DMS53 (cell line): Measurements from ENCODE around the gene FARS2.
A peak's percentile ranks its signal among the peaks of the same experiment; 100 is the strongest.

ENCODE experiments used
- DNase-seq: peaks from one replicate; lab custom pipeline; 2025; lab: John Stamatoyannopoulos, UW

The FARS2 gene

GRCh38 chr6:5249451-5250122, 11.7 kb upstream of the FARS2 start:
- DNase-seq: no peak

DNA sequence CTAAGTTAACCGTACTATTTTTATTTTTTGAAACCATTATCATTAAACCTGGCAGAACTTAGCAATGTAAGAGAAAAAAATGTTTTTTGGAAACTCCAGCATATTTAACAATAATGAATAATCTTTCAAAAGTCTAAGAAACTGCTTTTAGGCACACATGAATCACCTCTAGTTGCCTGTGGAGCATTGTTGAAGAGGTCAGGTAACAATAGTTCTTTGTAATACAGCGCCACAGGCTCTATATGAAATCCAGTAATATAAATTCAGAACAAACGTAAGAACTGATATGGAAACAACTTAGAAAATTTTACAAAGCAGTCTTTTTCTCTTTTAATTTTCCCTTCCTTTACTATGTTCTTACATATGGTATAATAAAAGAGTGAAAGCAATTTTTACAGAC, 10.9 kb upstream of the FARS2 start:
- DNase-seq: no peak

DNA sequence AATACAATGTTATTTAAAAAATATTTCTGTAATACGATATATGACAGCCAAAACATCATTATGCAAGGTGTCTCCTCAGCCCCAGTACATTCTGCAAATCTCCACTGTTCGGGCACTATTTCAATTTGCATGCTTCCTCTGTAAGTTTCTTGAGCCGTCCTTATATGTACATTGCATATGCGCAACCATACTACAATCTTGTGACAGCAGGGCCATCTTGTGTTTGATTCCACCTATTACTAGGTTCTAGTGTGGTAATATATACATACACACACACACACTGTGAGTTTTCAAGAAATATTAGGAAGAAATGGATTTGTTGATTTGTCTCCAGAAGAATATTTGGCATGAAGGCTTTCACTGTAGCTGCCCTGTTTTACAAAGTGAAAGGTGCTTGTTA, 10.4 kb upstream of the FARS2 start:
- no peak for DNase-seq

GRCh38 chr6:5256952-5257351, 4.4 kb upstream of the FARS2 start:
- DNase-seq: no peak

DNA sequence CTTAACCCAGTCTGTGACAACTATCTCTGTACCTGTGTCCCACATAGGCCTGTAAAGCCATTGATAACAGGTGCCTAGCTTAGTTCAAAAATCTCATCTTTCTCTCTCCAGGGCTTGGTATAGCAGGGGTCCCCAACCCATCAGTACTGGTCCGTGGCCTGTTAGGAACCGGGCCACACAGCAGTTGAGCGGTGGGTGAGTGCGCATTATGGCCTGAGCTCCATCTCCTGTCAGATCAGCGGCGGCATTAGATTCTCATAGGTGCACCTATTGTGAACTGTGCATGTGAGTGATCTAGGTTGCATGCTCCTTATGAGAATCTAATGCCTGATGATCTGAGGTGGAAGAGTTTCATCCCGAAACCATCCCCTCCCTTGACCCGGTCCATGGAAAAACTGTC, 3.9 kb upstream of the FARS2 start:
- no peak for DNase-seq

DNA sequence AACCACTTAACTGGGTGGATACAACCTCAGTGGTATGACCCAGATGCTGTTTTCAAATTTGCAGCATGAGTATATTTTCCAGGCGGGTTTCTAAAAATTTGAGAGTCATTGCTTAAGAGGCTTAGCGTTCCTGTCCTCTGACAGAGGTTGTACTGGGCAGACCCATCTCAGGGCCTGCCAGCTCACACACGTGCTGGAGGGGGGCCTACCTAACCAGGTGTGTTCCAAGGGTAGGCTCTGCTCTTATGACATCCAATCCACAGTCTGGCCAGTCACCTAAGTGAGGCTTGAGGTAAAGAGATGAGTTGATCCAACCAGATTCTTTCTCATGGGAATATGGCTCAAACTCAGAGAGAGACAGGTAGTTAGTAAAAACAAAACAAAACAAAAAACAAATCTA, 1.9 kb upstream of the FARS2 start:
- no peak for DNase-seq

DNA sequence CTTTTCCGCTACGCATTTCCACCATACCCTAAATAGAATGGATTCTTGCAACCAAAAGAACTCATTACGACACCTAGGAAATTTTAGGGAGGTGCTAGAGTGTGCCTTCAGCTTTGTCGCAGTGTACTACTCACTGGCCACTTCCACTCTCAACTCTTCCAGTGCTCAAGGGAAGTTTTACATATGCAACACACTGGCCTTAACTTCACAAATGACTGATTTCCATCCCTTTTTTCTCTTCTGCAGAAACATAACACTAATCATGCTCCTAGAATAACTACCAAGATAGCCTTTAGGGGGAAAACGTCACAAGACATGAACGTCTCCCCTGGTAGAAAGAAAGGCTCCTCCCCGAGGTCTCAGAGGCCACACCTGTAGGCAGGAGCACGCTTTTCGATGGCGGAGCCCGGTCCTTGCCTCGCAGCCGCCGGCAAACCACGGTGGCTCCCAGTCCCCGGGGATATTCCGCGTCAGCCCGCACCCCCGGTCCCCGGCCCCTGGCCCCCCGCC, 1.1 kb upstream of the FARS2 start:
- peak; percentile 82 for DNase-seq

DNA sequence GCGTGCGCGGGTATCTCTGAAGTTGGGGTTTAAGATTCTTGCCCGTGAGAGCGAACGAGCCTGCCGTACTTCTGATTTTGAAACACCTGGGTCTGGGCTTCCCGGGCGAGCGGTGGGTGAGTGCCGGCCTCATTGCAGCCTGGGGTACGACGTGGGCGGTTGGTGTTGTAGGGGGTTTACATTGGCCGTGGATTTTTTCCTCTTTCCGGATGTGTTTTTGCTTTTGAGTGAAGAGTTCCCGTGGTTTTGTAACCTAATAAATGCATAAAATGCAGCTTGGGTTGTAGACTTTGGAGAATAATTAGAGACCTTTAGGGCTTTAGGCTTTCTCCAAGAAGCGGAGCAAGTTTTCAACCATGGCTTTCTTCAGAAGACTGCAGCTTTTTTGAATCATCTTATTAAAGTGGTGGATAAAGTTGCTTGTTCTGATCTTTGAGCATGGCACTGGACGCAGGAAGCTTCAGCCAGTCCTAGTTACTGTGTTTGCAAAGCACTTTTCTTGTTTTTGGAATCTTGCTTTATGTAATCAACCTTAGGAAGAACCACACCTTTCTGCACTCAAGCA, 314 bp downstream of the FARS2 start:
- peak; percentile 55 for DNase-seq

DNA sequence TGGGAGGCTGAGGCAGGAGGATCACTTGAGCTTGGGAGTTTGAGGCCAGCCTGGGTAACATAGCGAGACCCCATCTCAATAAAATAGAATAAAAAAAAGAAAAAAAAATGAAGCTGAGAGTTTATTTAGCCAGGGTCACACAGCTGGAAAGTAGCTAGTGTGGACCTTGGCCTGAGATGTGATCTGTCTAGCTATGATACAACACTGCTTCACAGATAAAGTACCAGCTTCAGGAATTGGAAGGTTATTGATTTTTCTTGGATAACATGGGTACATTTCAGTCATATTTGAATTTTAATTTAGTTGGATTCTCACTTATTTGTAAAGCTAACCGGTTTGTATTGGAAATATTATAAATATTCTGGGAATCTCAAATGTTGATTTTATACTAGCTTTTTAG, 5.1 kb downstream of the FARS2 start:
- DNase-seq: no peak

GRCh38 chr6:5270093-5270680, 8.9 kb downstream of the FARS2 start:
- DNase-seq: no peak

GRCh38 chr6:5271926-5272325, 10.6 kb downstream of the FARS2 start:
- DNase-seq: no peak

DNA sequence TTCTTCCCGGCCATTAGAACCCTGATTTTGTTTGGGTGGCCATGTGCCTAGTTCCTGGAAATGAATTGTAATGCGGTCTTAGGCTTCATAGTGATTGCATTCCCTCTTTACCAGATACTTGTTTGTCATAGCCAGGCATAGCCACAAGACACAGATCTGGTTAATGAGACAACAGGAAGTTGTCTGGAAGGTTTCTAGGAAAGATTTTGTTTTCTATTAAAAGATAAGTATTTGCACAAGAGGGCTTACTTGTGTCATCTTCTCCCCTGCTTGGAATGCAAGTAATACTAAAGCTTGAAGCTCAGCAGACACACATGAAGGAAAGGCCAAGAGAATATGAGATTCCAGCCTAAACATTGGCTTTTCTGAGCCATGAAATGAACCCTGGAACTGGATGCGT, 12.9 kb downstream of the FARS2 start:
- no peak for DNase-seq

GRCh38 chr6:5275497-5275896, 14.2 kb downstream of the FARS2 start:
- no peak for DNase-seq

DNA sequence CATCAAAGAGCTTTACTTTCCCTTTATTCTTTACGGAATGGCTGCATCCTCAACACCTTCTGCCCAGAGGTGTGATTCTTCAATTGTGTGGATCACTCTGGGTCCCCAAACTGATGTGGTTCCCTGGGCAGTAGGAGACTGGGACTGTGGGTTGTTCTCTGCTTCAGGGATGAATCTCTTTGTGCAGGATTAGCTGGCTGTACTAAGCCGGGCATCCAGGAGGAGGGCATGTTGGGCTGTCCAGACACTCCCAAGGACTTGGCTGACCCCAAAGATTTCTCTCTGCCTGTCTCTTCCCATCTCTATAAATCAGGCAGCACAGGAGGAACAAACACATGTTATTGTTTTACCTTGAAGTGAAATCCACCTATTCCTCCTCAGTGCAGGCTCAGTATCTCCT, 15.3 kb downstream of the FARS2 start:
- no peak for DNase-seq

GRCh38 chr6:5277589-5277988, 16.3 kb downstream of the FARS2 start:
- DNase-seq: no peak

DNA sequence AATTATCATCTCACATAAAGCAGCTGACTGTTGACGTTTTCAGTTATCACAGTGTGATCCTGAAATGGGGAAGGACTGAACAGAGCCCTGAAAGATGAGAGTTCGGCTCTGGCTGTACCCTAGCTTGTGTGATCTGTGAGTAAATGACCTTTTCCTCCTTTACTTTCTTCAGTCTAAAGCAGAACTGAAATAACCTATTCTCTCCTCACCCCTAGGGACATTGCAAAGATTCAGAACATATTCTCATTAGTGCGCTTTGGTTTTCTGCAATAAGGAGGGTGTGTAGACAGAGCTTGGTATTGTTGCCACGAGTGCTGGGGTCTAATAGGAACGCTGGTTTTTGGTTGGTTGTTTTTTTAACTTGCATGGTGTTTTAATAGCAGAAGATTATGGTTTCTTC, 16.7 kb downstream of the FARS2 start:
- DNase-seq: no peak

DNA sequence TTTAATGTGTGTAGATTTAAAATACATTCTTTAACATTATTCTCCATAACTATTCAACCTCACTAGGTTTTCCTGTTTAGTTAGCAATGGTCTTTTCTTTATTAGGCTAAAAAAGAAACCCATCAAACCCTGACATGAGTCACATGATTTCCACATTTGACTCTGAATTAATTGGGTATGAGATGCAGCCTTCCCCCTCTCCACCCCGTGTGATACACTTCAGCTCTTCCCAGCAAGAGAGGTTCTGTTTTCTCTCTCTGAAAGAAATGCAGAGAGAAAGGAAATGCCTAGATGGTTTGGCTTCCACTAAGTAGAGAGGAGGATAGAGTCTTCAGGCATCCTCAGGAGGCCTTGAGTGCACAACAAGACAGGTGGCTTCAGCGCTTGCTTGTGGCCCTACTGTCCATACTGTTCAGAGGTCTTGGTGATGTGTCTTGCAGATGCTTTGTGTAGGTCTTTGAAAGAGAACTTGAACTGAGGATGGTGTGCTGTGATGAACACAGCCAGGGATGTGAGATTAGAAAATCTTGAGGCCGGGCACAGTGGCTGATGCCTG, 17.3 kb downstream of the FARS2 start:
- no peak for DNase-seq

DNA sequence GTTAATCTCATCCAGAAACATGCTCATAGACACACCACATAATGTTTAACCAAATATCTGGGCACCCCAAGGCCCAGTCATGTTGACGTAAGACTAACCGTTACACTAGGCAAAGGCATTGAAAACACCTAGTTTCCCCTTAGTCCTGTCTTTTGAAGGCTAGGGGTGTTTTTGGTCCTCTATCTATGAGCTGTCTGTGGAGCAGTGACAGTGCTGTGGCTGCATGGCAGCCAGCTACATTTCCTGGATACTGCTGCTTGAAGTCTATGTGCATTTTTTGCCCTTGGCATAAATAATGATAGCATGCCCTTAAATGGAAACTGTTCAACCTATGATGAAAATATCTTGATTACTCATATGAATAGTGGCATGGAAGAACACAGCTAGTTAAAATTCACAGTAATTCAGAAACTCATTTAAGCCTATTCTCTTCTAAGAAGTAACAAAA, 18.6 kb downstream of the FARS2 start:
- no peak for DNase-seq

DNA sequence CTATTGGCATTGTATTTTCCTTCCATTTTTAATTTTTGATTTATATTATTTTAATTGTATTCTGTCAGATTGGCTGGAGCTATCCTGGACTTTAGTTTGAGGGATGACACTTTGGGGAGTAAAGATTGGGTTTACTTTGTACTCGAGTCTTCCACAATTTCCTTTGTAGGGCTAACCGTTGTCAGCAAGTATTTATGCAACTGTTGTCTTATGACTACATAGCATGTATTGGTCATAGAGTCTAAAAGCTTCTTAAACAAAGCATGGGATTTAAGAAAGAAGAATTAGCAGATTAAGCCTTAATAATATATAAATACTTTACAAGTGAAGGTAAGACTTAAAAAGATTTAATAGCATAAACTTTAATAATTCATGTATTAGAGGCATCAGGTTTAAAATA, 19.6 kb downstream of the FARS2 start:
- DNase-seq: no peak

GRCh38 chr6:5282191-5282623, 20.9 kb downstream of the FARS2 start:
- no peak for DNase-seq

DNA sequence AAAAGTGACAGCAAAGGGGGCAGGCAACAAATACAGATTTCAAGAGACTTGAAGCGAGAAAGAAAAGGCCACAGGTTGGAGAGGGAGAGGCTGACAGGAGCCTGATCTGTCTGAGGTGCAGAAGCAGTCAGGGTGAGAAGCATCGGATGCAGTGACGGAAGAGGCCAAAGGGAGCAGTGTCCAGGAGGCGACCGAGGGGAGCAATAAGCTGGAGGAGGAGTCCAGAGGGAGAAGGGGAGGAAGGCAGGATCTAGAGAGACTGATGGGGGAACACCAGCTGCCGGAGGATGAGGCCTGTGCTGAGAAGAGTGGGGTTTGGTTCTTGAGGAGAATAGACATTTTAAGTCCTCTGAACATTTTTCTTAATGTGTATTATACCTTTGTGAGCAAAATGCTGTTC, 23.8 kb downstream of the FARS2 start:
- DNase-seq: no peak

DNA sequence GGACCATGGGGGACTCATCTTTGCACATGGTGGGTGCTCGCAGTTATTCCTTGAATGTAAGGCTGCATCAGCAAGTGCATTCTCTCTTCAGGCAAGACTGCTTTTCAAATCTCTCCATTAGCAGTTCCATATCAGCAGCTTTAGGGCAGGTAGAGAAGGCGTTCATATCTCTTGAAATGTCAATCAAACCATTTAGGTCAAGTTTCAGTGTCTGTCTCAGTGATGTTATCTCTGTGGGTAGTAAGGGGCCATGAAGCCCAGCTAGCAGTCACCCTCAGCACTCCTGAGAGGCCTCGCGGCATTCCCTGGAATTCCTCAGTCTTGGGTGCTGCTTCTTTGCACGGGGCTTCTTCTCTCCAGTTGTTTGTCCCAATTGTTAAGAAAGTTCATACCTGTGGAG, 24.2 kb downstream of the FARS2 start:
- DNase-seq: no peak

- DNase-seq: no peak
Measured at GRCh38 chr6:5286780-5287179, 25.5 kb downstream of the FARS2 start.
